GM12865 (cell line): Measurements from ENCODE around the gene GJC1.
A peak's percentile ranks its signal among the peaks of the same experiment; 100 is the strongest.

Experiments
- DNase-seq: peaks from one replicate; pipeline ENCODE4 v3.0.0; 2010; ENCODE audit warnings: low read depth
- H3K4me3 ChIP-seq: 2 replicates; pipeline ENCODE4 v1.5.1; 2011; ENCODE audit warnings: mild to moderate bottlenecking, low read depth, low read length, control low read depth
- TF ChIP-seq, protein P1 (sequence below): IDR thresholded peaks from 2 replicates; pipeline ENCODE4 v1.5.1; 2011; ENCODE audit warnings: low read length, control low read depth, low read depth, inconsistent platforms; ENCODE audit not compliant: insufficient read depth; ENCODE audit errors: missing control alignments

GJC1 gene

DNA sequence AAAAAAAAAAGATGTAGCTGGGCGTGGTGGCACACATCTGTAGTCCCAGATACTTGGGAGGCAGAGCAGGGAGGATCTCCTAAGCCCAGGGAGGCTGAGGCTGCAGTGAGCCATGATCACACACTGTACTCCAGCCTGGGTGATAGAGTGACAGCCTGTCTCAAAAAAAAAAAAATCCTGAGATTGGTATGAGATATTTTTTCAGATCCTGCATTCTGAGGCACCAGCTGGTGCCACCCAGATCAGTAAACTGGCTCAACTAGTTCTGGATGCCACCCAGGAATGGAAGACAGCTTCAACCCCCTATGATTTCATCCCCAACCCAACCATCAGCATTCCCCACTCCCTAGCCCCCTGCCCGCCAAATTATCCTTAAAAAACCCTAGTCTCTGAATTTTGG, 7.1 kb upstream of the GJC1 start:
- DNase-seq: no peak
- TF ChIP-seq, protein P1, sequence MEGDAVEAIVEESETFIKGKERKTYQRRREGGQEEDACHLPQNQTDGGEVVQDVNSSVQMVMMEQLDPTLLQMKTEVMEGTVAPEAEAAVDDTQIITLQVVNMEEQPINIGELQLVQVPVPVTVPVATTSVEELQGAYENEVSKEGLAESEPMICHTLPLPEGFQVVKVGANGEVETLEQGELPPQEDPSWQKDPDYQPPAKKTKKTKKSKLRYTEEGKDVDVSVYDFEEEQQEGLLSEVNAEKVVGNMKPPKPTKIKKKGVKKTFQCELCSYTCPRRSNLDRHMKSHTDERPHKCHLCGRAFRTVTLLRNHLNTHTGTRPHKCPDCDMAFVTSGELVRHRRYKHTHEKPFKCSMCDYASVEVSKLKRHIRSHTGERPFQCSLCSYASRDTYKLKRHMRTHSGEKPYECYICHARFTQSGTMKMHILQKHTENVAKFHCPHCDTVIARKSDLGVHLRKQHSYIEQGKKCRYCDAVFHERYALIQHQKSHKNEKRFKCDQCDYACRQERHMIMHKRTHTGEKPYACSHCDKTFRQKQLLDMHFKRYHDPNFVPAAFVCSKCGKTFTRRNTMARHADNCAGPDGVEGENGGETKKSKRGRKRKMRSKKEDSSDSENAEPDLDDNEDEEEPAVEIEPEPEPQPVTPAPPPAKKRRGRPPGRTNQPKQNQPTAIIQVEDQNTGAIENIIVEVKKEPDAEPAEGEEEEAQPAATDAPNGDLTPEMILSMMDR: no peak
- no peak overlapping the region for H3K4me3 ChIP-seq

DNA sequence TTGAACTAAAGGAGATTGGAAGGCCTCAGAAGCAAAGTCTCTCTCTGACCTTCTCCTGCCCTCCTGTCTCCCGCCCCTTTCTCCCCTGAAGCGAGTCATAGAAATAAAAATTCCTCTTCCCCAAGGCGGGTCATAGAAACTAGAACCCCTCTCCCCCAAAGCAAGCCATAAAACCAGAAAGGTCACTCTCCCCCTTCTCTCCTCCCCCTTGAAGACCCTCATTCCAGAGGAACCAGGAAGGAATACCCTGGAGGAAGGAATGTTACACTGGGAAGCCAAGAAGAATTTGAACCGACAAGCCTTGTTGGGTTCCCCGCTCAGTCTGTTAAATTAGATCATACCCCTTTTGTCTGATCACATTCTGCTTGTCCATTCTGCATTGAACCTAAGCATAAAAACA, 2.7 kb upstream of the GJC1 start:
- H3K4me3 ChIP-seq: no peak overlapping the region
- TF ChIP-seq, protein P1: no peak
- DNase-seq: no peak

DNA sequence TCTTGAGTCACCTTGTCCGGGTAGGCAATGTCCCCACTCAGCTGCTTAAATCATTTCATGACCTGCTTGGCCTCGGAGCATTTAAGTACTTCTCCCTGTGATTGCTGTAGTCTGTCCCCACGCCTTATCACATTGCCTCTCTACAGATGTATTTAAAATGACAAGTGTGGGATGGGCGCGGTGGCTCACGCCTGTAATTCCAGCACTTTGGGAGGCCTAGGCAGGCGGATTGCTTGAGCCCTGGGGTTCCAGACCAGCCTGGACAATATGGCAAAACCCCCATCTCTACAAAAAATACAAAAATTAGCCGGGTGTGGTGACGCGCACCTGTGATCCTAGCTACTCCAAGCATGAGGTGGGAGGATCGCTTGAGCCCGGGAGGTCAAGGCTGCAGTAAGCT, 1.3 kb upstream of the GJC1 start:
- TF ChIP-seq, protein P1: no peak
- H3K4me3 ChIP-seq: no peak overlapping the region
- no peak for DNase-seq

DNA sequence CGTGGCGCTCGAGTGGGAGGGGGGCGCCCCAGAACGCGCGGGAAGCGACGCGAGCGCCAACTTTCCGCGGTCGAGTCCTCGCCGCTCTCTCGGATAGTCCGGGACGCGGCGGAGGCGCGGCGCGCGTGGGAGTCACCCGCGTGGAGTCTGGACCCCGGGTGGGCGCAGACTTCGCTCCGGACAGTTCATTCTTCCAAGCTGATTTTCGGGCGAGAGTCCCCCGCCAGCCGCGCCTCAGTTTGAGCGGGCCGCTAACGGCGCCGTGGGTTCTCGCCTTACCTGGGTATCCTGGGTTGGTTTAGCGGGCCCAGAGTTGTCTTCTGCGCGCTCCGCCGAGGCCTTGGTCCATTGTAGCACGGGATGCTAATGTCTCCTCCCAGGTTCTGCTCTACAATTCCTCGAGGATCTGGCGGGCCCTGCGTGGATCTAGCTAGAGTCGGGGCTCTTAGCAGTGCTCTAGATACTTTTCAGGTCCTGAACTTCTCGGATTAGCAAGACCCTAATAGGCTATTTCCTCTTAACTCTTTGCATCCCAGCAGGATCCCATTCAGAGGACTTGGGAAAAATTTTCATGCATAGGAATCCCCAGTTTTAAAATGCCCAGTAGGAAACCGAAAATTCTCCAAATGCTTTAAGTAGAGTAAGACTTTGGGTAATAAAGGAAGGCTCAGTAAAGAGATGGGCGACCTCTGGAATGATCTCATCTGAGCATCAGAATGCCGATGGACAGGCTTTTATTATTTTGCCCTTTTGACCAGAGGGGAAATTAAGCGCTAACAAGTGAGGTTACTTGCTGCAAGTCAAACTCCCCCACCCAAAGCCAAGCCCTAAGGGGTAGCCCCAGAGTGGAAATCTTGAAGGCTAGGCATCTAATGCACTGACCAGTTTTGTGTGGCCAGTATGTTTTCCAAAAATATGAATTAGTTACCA, 537 bp upstream of the GJC1 start:
- peak overlapping the region; percentile 49 for H3K4me3 ChIP-seq
- DNase-seq: no peak
- TF ChIP-seq, protein P1: no peak

DNA sequence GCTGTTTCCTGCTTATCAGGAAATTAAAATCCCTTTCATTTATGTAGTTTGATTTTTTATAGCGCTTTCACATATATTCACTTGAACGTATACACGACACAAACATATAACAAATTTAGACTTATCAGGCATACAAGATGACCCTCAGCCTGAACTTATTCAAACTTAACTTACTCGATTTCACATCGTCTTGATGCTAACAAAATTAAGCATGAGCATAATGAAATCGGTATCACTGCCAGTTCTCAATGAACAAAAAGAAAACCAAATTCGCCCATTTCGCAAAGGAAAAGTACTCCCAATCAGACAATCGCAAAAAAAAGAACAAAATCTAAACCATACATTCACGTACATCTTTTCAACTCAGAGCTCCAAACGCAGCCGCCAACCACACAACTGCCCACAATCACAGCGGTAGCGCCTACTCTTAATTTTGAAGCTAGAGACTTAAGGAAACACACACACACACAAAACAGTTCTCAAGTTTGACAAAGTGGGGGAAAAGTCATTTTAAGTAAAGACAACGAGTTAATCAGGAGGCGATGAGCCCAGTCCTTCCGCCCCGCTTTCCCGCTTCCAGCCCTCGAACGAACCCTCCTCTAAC, 1.1 kb downstream of the GJC1 start:
- TF ChIP-seq, protein P1: no peak
- DNase-seq: no peak
- H3K4me3 ChIP-seq: peak overlapping the region; percentile 43

DNA sequence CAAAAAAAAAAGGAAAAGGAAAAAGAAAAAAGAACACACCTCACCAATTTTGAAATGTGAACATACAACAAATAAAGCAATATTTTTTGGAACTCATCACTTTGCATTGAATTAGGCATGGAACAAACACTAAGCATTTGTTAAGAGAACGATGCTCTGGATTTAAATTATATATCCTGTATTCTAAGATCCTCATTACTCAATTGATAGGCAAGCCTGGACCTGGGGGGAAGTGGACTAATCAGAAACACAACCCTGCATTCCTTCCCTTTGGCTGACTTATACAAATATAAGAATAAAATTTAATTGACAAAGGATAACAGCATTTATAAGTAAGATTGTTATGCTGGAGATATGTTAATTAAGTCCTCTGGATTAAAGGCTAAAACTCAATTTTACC, 2.2 kb downstream of the GJC1 start:
- H3K4me3 ChIP-seq: no peak overlapping the region
- TF ChIP-seq, protein P1: no peak
- no peak for DNase-seq
